GM12864 (cell line): ENCODE measurements around the gene EMP1.
A peak's percentile ranks its signal among the peaks of the same experiment; 100 is the strongest.

Experiments used
- DNase-seq: peaks from one replicate; pipeline ENCODE4 v3.0.0-alpha.2; 2011; ENCODE audit warnings: low read depth
- H3K4me3 ChIP-seq: 2 replicates; pipeline ENCODE4 v1.5.1; 2011; ENCODE audit warnings: mild to moderate bottlenecking, low read depth, low read length, control low read depth
- CTCF ChIP-seq: IDR thresholded peaks from 2 replicates; pipeline ENCODE4 v1.5.1; 2011; ENCODE audit warnings: low read depth, mild to moderate bottlenecking, moderate library complexity, low read length, control low read depth, inconsistent platforms; ENCODE audit errors: missing control alignments

EMP1 gene

GRCh38 chr12:13196130-13196921 lies at the start of gene EMP1:
Gene EMP1, plus strand, starts transcription at chr12:13196726. Its CDS starts 14,785 bp downstream, at chr12:13211511.
- no peak within 1 kb of the TSS for H3K4me3 ChIP-seq
- TF ChIP-seq CTCF, result no peak
- DNase-seq, result peak; percentile 40

- H3K4me3 ChIP-seq, result no peak overlapping the region
- no peak for DNase-seq
- TF ChIP-seq CTCF, result no peak
Measured at GRCh38 chr12:13147688-13148484, 48.6 kb upstream of the EMP1 start.

GRCh38 chr12:13148485-13148847 lies 48.1 kb upstream of the EMP1 start:
- no peak for DNase-seq
- TF ChIP-seq CTCF, result no peak
- H3K4me3 ChIP-seq, result no peak overlapping the region

- TF ChIP-seq CTCF, result no peak
- DNase-seq, result no peak
- no peak overlapping the region for H3K4me3 ChIP-seq
Measured at GRCh38 chr12:13149411-13149810, 47.1 kb upstream of the EMP1 start.

GRCh38 chr12:13152281-13152680 lies 44.2 kb upstream of the EMP1 start:
- TF ChIP-seq CTCF, result no peak
- no peak for DNase-seq
- H3K4me3 ChIP-seq, result no peak overlapping the region

GRCh38 chr12:13152756-13153155 lies 43.8 kb upstream of the EMP1 start:
- DNase-seq, result no peak
- no peak overlapping the region for H3K4me3 ChIP-seq
- TF ChIP-seq CTCF, result no peak
